COLO668 (cell line): ENCODE measurements around the gene SERINC3.
A peak's percentile ranks its signal among the peaks of the same experiment; 100 is the strongest.

Source experiments
- DNase-seq: peaks from one replicate; lab custom pipeline; 2025; ENCODE audit not compliant: unreplicated experiment; lab: John Stamatoyannopoulos, UW

SERINC3 gene

GRCh38 chr20:44467289-44467883, 54.5 kb downstream of the SERINC3 start:
- no peak for DNase-seq

- DNase-seq: no peak
Observed at GRCh38 chr20:44465001-44465560, 56.8 kb downstream of the SERINC3 start.

GRCh38 chr20:44464514-44464913, 57.4 kb downstream of the SERINC3 start:
- DNase-seq: no peak

- DNase-seq: no peak
Observed at GRCh38 chr20:44463466-44463865, 58.4 kb downstream of the SERINC3 start.

- DNase-seq: no peak
Observed at GRCh38 chr20:44461803-44462174, 60.1 kb downstream of the SERINC3 start.

GRCh38 chr20:44461142-44461802, 60.6 kb downstream of the SERINC3 start:
- DNase-seq: no peak

- DNase-seq: no peak
Observed at GRCh38 chr20:44460795-44461141, 61.1 kb downstream of the SERINC3 start.

- no peak for DNase-seq
Observed at GRCh38 chr20:44459271-44459670, 62.6 kb downstream of the SERINC3 start.

GRCh38 chr20:44457016-44457415, 64.9 kb downstream of the SERINC3 start:
- no peak for DNase-seq

- no peak for DNase-seq
Observed at GRCh38 chr20:44456611-44457010, 65.3 kb downstream of the SERINC3 start.

- DNase-seq: no peak
Observed at GRCh38 chr20:44455126-44455525, 66.7 kb downstream of the SERINC3 start.

GRCh38 chr20:44454306-44454963, 67.4 kb downstream of the SERINC3 start:
- no peak for DNase-seq

GRCh38 chr20:44450903-44451450, 70.9 kb downstream of the SERINC3 start:
- no peak for DNase-seq

- no peak for DNase-seq
Observed at GRCh38 chr20:44450281-44450889, 71.5 kb downstream of the SERINC3 start.

- no peak for DNase-seq
Observed at GRCh38 chr20:44449864-44450263, 72.0 kb downstream of the SERINC3 start.

- peak; percentile 19 for DNase-seq
Observed at GRCh38 chr20:44448753-44449546, 72.9 kb downstream of the SERINC3 start.

GRCh38 chr20:44447827-44448419, 73.9 kb downstream of the SERINC3 start:
- DNase-seq: no peak
